ENCODE data around the gene LANCL2. TPM values are rescaled to one million over a fixed set of nuclear protein-coding genes. Genes with fewer than 3 reads are reported as not detected.

The LANCL2 gene
- total and polyA plus RNA-seq, 4 donors, result 6.2 to 11.9 (median 10.8) TPM

DNA sequence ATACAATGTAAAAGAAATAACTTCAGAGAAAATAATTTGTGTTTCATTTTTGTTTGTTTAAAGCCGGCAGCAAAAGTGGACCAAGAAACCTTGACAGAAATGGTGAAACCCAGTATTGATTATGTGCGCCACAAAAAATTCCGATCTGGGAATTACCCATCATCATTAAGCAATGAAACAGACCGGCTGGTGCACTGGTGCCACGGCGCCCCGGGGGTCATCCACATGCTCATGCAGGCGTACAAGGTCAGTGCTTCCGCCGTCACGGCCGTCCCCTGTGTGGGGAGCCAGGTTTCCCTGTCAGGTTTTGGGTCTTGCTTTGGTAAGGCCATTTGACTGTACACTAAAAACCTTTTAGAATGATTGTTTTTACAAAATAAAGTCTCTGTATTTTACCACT is 46.7 kb downstream of the LANCL2 start (continued):
- TF ChIP-seq, protein P1, sequence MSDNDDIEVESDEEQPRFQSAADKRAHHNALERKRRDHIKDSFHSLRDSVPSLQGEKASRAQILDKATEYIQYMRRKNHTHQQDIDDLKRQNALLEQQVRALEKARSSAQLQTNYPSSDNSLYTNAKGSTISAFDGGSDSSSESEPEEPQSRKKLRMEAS (IDR thresholded peaks at IDR 0.05), result peak; percentile 21
- TF ChIP-seq RAD21 (IDR thresholded peaks at IDR 0.05) (peak in 1 of 2 donors; percentile 19), FOXA2 (IDR thresholded peaks at IDR 0.05) (no peak), RXRA (IDR thresholded peaks at IDR 0.05) (peak; percentile 78 to 92), HNF4A (conservative IDR thresholded peaks at IDR 0.05) (peak; percentile 69 to 78), JUND (IDR thresholded peaks at IDR 0.05) (peak in 1 of 2 donors; percentile 44)
- TF ChIP-seq, protein P2, sequence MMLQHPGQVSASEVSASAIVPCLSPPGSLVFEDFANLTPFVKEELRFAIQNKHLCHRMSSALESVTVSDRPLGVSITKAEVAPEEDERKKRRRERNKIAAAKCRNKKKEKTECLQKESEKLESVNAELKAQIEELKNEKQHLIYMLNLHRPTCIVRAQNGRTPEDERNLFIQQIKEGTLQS (IDR thresholded peaks at IDR 0.05), result no peak
- TF ChIP-seq, protein P3, sequence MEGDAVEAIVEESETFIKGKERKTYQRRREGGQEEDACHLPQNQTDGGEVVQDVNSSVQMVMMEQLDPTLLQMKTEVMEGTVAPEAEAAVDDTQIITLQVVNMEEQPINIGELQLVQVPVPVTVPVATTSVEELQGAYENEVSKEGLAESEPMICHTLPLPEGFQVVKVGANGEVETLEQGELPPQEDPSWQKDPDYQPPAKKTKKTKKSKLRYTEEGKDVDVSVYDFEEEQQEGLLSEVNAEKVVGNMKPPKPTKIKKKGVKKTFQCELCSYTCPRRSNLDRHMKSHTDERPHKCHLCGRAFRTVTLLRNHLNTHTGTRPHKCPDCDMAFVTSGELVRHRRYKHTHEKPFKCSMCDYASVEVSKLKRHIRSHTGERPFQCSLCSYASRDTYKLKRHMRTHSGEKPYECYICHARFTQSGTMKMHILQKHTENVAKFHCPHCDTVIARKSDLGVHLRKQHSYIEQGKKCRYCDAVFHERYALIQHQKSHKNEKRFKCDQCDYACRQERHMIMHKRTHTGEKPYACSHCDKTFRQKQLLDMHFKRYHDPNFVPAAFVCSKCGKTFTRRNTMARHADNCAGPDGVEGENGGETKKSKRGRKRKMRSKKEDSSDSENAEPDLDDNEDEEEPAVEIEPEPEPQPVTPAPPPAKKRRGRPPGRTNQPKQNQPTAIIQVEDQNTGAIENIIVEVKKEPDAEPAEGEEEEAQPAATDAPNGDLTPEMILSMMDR (IDR thresholded peaks at IDR 0.05; ENCODE audit: low read depth, low read length, missing input control), result no peak

DNA sequence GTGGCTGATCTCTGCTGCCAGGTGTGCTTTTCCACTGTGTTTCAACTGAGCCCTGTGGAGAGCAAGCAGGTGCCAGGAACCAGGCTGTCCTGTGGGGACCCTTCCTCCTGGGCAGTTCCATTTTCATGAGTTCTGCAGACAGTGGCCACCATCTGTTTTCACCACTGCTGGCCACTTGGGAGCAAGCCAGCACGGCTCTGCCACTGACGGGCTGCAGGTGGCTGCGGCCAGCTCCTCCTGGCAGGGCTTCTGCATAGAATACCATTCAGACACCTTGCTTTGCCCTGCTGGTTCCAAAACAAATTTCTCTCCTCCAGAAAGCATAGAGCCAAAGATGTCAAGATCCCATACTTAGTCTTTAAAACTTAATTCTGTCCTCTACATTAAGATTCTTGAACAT is 48.3 kb downstream of the LANCL2 start:
- no peak overlapping the region for H3K9ac ChIP-seq (ENCODE audit: low read depth in 1 of 2, low read length in 2 of 2)
- H3K27ac ChIP-seq (ENCODE audit: low read depth in 1 of 2, low read length in 2 of 2), result no peak overlapping the region
- 47% methylated on average over 3 of the region's 3 CpGs for WGBS

More for the DNA sequence above, 48.3 kb downstream of the LANCL2 start:
- H3K27me3 ChIP-seq (ENCODE audit: control insufficient read depth in 4 of 4, insufficient read depth in 4 of 4, low read length in 3 of 4), result no peaks in the 10 kb centered on the region
- H3K4me1 ChIP-seq (ENCODE audit: control insufficient read depth in 4 of 4, insufficient read depth in 4 of 4, low read length in 3 of 4), result peaks cover 1 to 34% (median 22%) of the 10 kb centered on the region in 4 donors
- peaks cover 0 to 2% (median 0%) of the 10 kb centered on the region in 4 donors for H3K36me3 ChIP-seq (ENCODE audit: control insufficient read depth in 4 of 4, insufficient read depth in 3 of 4, low read depth in 1 of 4, low read length in 3 of 4)
- no peak overlapping the region for H3K4me3 ChIP-seq (ENCODE audit: low read depth in 1 of 3, low read length in 3 of 3)
- no peak for DNase-seq (ENCODE audit: low spot score)
- TF ChIP-seq, protein P3 (IDR thresholded peaks at IDR 0.05; ENCODE audit: low read depth, low read length, missing input control), result no peak
- TF ChIP-seq FOXA2 (IDR thresholded peaks at IDR 0.05), result no peak
- no peak for TF ChIP-seq JUND (IDR thresholded peaks at IDR 0.05)
- no peak for TF ChIP-seq NR2F2 (IDR thresholded peaks at IDR 0.05)
- TF ChIP-seq, protein P4, sequence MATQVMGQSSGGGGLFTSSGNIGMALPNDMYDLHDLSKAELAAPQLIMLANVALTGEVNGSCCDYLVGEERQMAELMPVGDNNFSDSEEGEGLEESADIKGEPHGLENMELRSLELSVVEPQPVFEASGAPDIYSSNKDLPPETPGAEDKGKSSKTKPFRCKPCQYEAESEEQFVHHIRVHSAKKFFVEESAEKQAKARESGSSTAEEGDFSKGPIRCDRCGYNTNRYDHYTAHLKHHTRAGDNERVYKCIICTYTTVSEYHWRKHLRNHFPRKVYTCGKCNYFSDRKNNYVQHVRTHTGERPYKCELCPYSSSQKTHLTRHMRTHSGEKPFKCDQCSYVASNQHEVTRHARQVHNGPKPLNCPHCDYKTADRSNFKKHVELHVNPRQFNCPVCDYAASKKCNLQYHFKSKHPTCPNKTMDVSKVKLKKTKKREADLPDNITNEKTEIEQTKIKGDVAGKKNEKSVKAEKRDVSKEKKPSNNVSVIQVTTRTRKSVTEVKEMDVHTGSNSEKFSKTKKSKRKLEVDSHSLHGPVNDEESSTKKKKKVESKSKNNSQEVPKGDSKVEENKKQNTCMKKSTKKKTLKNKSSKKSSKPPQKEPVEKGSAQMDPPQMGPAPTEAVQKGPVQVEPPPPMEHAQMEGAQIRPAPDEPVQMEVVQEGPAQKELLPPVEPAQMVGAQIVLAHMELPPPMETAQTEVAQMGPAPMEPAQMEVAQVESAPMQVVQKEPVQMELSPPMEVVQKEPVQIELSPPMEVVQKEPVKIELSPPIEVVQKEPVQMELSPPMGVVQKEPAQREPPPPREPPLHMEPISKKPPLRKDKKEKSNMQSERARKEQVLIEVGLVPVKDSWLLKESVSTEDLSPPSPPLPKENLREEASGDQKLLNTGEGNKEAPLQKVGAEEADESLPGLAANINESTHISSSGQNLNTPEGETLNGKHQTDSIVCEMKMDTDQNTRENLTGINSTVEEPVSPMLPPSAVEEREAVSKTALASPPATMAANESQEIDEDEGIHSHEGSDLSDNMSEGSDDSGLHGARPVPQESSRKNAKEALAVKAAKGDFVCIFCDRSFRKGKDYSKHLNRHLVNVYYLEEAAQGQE (IDR thresholded peaks at IDR 0.05), result no peak
- TF ChIP-seq SP1 (IDR thresholded peaks at IDR 0.05), result no peak
- TF ChIP-seq EGR1 (IDR thresholded peaks at IDR 0.05; ENCODE audit: low read depth in 2 of 2), result no peak
- TF ChIP-seq, protein P5, sequence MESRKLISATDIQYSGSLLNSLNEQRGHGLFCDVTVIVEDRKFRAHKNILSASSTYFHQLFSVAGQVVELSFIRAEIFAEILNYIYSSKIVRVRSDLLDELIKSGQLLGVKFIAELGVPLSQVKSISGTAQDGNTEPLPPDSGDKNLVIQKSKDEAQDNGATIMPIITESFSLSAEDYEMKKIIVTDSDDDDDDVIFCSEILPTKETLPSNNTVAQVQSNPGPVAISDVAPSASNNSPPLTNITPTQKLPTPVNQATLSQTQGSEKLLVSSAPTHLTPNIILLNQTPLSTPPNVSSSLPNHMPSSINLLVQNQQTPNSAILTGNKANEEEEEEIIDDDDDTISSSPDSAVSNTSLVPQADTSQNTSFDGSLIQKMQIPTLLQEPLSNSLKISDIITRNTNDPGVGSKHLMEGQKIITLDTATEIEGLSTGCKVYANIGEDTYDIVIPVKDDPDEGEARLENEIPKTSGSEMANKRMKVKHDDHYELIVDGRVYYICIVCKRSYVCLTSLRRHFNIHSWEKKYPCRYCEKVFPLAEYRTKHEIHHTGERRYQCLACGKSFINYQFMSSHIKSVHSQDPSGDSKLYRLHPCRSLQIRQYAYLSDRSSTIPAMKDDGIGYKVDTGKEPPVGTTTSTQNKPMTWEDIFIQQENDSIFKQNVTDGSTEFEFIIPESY (IDR thresholded peaks at IDR 0.05), result no peak
- no peak for TF ChIP-seq YY1 (IDR thresholded peaks at IDR 0.05)
- TF ChIP-seq, protein P2 (IDR thresholded peaks at IDR 0.05), result no peak
- no peak for TF ChIP-seq FOXA1 (IDR thresholded peaks at IDR 0.05)
- no peak for TF ChIP-seq RAD21 (IDR thresholded peaks at IDR 0.05)
- TF ChIP-seq RXRA (IDR thresholded peaks at IDR 0.05), result no peak
- TF ChIP-seq, protein P1 (IDR thresholded peaks at IDR 0.05), result no peak
- TF ChIP-seq GABPA (IDR thresholded peaks at IDR 0.05 in 1 of 2, conservative IDR thresholded peaks at IDR 0.05 in 1 of 2), result no peak
- TF ChIP-seq TAF1 (conservative IDR thresholded peaks at IDR 0.05), result no peak
- TF ChIP-seq HNF4A (conservative IDR thresholded peaks at IDR 0.05), result no peak
- no peak for TF ChIP-seq HNF4G (IDR thresholded peaks at IDR 0.05)
- H3K9me3 ChIP-seq (ENCODE audit: control insufficient read depth in 4 of 4, low read length in 3 of 4), result no peaks in the 10 kb centered on the region
